ENCODE measurements around the gene STOML1. TPM values are rescaled to one million over a fixed set of nuclear protein-coding genes. Genes with fewer than 3 reads are reported as not detected.

STOML1 gene
- total RNA-seq, 4 donors from 2014 or later: 15.2 to 28.8 (median 16.9) TPM

DNA sequence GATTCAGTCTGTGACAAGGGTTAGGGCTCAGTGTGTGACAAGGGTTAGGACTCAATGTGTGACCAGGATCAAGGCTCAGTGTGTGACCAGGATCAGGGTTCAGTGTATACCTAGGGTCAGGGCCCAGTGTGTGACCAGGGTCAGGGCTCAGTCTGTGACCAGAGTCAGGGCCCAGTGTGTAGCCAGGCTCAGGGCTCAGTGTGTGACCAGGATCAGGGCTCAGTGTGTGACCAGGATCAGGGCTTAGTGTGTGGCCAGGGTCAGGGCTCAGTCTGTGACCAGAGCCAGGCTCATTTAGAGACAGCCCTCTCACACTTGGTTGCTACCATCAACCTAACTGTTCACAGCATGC, 41.6 kb downstream of the STOML1 start:
- Histone ChIP-seq H3K4me3 (no peak overlapping the region), H3K4me1 (peaks cover 10 to 15% of the 10 kb centered on the region in 2 donors), H3K9me3 (no peaks in the 10 kb centered on the region), H3K36me3 (peaks cover 0 to 3% of the 10 kb centered on the region in 2 donors), H3K27ac (peak overlapping the region; percentile 79 to 86 (median 86)), H3K27me3 (no peaks in the 10 kb centered on the region)
- in situ Hi-C loops (cut with MboI; ENCODE audit: low sequenced_read_pairs in 4 of 4) (loop anchor here in 1 of 4 donors (25.0 kb wide), 1 partner anchor 362 kb away; no protein-coding TSS in a partner anchor), intact Hi-C loops (cut with DNase I; ENCODE audit: low total_unique reads) (no loop called here)
- ATAC-seq (no peak), DNase-seq (no peak)
- TF ChIP-seq POLR2A (IDR thresholded peaks at IDR 0.05): no peak
- TF ChIP-seq, protein P1, sequence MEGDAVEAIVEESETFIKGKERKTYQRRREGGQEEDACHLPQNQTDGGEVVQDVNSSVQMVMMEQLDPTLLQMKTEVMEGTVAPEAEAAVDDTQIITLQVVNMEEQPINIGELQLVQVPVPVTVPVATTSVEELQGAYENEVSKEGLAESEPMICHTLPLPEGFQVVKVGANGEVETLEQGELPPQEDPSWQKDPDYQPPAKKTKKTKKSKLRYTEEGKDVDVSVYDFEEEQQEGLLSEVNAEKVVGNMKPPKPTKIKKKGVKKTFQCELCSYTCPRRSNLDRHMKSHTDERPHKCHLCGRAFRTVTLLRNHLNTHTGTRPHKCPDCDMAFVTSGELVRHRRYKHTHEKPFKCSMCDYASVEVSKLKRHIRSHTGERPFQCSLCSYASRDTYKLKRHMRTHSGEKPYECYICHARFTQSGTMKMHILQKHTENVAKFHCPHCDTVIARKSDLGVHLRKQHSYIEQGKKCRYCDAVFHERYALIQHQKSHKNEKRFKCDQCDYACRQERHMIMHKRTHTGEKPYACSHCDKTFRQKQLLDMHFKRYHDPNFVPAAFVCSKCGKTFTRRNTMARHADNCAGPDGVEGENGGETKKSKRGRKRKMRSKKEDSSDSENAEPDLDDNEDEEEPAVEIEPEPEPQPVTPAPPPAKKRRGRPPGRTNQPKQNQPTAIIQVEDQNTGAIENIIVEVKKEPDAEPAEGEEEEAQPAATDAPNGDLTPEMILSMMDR (IDR thresholded peaks at IDR 0.05 in 4 of 5, conservative IDR thresholded peaks at IDR 0.05 in 1 of 5): no peak

GRCh38 chr15:73949496-73949895, 42.6 kb downstream of the STOML1 start:
- DNase-seq: no peak
- Histone ChIP-seq H3K4me1 (peaks cover 10 to 15% of the 10 kb centered on the region in 2 donors), H3K36me3 (peaks cover 0 to 3% of the 10 kb centered on the region in 2 donors), H3K9me3 (no peaks in the 10 kb centered on the region), H3K27me3 (no peaks in the 10 kb centered on the region), H3K4me3 (no peak overlapping the region), H3K27ac (no peak overlapping the region)
- in situ Hi-C loops (cut with MboI; ENCODE audit: low sequenced_read_pairs in 4 of 4) (no loop called here), intact Hi-C loops (cut with DNase I; ENCODE audit: low total_unique reads) (no loop called here)
- ATAC-seq: no peak
- TF ChIP-seq, protein P1 (IDR thresholded peaks at IDR 0.05 in 4 of 5, conservative IDR thresholded peaks at IDR 0.05 in 1 of 5): no peak
- no peak for TF ChIP-seq POLR2A (IDR thresholded peaks at IDR 0.05)

DNA sequence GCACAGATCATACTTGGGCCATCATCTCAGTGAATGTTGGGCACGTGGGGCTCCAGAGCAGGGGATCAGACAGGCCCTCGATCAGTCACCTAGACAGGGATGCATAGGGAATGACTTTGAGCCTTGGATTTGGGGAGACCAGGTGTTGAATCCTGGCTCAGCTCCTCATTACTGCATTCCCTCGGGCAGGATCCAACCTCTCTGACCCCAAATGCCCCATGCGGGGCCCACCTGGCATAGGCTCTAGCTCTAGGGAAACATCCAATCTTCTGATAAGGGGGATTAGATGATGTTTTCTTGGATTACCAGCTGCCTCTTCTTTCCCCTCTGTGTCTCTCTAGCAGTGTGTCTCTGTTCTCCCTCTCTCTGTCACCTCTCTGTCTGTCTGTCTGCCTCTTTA, 43.1 kb downstream of the STOML1 start:
- TF ChIP-seq, protein P1 (IDR thresholded peaks at IDR 0.05 in 4 of 5, conservative IDR thresholded peaks at IDR 0.05 in 1 of 5): no peak
- no peak for TF ChIP-seq POLR2A (IDR thresholded peaks at IDR 0.05)

GRCh38 chr15:73948396-73948795, 43.7 kb downstream of the STOML1 start:
- no peaks in the 10 kb centered on the region for H3K27me3 ChIP-seq
- intact Hi-C loops (cut with DNase I; ENCODE audit: low total_unique reads) (no loop called here), in situ Hi-C loops (cut with MboI; ENCODE audit: low sequenced_read_pairs in 4 of 4) (no loop called here)
- ATAC-seq: no peak
- no peak overlapping the region for H3K27ac ChIP-seq
- no peaks in the 10 kb centered on the region for H3K9me3 ChIP-seq
- TF ChIP-seq, protein P1 (IDR thresholded peaks at IDR 0.05 in 4 of 5, conservative IDR thresholded peaks at IDR 0.05 in 1 of 5): no peak
- no peak for TF ChIP-seq POLR2A (IDR thresholded peaks at IDR 0.05)
- H3K4me3 ChIP-seq: no peak overlapping the region
- peaks cover 0 to 3% of the 10 kb centered on the region in 2 donors for H3K36me3 ChIP-seq
- DNase-seq: no peak
- peaks cover 10 to 15% of the 10 kb centered on the region in 2 donors for H3K4me1 ChIP-seq

More for the DNA sequence above, 43.1 kb downstream of the STOML1 start:
- H3K9me3 ChIP-seq: no peaks in the 10 kb centered on the region
- H3K4me3 ChIP-seq: no peak overlapping the region
- H3K27me3 ChIP-seq: no peaks in the 10 kb centered on the region
- no peak for DNase-seq
- intact Hi-C loops (cut with DNase I; ENCODE audit: low total_unique reads) (no loop called here), in situ Hi-C loops (cut with MboI; ENCODE audit: low sequenced_read_pairs in 4 of 4) (no loop called here)
- no peak for ATAC-seq
- no peak overlapping the region for H3K27ac ChIP-seq
- peaks cover 10 to 15% of the 10 kb centered on the region in 2 donors for H3K4me1 ChIP-seq
- peaks cover 0 to 3% of the 10 kb centered on the region in 2 donors for H3K36me3 ChIP-seq

- intact Hi-C loops (cut with DNase I; ENCODE audit: low total_unique reads): no loop called here
- Histone ChIP-seq H3K27me3 (no peaks in the 10 kb centered on the region), H3K9me3 (no peaks in the 10 kb centered on the region), H3K4me3 (no peak overlapping the region), H3K27ac (no peak overlapping the region), H3K36me3 (peaks cover 0 to 3% of the 10 kb centered on the region in 2 donors), H3K4me1 (peaks cover 10 to 15% of the 10 kb centered on the region in 2 donors)
- ATAC-seq: no peak
- no peak for DNase-seq
- no peak for TF ChIP-seq POLR2A (IDR thresholded peaks at IDR 0.05)
- TF ChIP-seq, protein P1 (IDR thresholded peaks at IDR 0.05 in 4 of 5, conservative IDR thresholded peaks at IDR 0.05 in 1 of 5): no peak
- in situ Hi-C loops (cut with MboI; ENCODE audit: low sequenced_read_pairs in 4 of 4): no loop called here
These were observed 44.4 kb downstream of the STOML1 start for GRCh38 chr15:73947651-73948050.

Data from gastrocnemius medialis (tissue), 4 donors.